GM15510 (cell line): ENCODE data around the gene LHFPL6.

ENCODE experiments used
- POLR2A ChIP-seq: IDR thresholded peaks from 3 replicates; pipeline ENCODE4 v1.6.1; 2011; ENCODE audit warnings: borderline replicate concordance; ENCODE audit not compliant: insufficient read length; ENCODE audit errors: extremely low read depth

The LHFPL6 gene

GRCh38 chr13:39455521-39456175 is 147.3 kb downstream of the LHFPL6 start:
- no peak for TF ChIP-seq POLR2A

DNA sequence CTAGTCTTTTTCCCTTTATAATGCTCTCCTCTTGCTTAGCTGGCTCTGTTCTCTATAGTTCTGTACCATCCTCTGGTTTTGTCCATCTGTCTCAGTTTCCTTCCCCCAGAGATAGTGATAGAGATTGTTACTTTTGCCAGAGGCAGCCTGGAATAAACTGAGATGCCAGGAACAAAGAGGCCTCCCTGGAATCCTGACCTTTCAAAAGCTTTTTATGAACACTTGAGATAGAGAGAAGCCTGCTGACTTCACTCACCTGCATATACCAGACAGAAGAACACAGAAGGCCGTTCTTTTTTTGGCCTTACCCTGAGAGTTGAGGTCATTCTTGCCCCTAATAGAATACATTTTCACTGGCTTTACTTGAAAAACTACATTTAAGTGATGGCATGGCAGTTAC is 150.2 kb downstream of the LHFPL6 start:
- no peak for TF ChIP-seq POLR2A

DNA sequence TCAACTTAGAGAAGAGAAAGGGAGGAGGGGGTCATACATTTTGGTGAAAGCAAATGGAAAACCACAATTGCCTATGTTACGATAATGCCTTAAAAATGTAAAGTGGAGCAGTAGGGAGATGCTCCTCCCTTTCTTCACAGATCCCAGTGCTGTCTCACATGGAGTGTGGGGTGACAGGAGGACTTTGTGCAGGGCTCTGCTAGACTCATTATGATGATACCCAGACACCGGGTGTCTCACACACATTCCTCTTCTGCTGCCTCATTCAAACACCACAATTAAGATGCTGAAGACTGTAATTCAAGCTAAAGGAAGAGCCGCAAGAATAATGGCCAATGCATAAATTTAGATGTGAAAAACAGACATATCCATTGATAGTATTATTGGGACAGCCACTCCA is 150.6 kb downstream of the LHFPL6 start:
- TF ChIP-seq POLR2A = no peak

- TF ChIP-seq POLR2A = no peak
These were observed 151.1 kb downstream of the LHFPL6 start for GRCh38 chr13:39451860-39452301.

GRCh38 chr13:39451301-39451700 is 151.7 kb downstream of the LHFPL6 start:
- TF ChIP-seq POLR2A = no peak

DNA sequence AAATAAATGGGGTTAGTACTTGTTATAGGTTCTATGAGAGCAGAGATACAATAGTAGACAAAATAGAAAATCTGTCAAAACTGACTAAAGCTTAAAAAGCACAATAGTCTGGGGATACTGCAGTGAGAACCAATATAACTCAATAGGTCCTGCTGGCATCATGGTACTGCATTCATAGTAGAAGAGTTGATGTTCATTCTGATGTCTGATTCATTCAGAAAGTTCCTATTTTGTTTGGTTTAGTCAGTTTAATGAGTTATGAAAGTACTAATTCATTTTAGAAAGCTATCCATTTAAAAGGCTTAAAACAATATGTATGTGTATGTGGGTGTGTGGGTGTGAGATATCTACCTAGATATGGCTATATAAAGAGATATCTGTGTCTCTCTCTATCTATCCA is 152.8 kb downstream of the LHFPL6 start:
- TF ChIP-seq POLR2A = no peak

DNA sequence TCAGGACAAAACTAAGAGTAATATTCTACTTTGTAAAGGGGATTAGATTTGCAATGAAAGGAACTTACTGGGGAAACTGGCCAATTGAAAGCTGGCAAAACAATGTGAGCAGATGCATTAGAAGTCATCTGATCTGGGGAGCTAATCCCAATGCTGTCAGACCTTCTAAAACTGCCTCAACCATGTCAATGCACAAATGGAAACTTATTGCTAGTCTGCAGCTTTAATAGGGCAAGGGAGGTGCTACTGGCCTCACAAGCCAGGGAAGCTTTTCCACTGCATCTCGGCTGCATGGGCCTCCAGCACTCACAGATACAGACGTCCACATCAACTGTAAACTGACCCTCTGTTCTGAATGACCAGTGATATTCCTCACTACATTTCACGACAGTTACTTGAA is 154.2 kb downstream of the LHFPL6 start:
- no peak for TF ChIP-seq POLR2A

DNA sequence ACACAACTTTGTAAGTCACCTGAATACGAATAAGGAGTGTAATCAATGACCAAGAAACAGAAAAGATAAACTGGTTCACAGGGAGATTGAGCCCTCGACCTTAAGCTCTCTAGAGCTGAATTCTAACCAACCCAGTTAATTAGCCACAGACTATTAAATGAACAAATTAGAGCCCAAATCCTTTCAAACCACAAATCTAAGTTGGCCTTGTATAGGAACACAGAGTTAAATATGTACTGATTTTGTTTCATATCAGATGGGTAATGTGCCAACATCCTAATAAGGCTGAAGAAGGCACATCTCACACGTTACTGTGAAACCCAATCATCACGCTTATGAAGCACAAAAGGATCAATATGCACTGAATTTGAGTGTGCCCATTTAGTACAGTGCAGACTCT is 156.1 kb downstream of the LHFPL6 start:
- TF ChIP-seq POLR2A = no peak

- TF ChIP-seq POLR2A = no peak
These were observed 158.1 kb downstream of the LHFPL6 start for GRCh38 chr13:39444866-39445265.

DNA sequence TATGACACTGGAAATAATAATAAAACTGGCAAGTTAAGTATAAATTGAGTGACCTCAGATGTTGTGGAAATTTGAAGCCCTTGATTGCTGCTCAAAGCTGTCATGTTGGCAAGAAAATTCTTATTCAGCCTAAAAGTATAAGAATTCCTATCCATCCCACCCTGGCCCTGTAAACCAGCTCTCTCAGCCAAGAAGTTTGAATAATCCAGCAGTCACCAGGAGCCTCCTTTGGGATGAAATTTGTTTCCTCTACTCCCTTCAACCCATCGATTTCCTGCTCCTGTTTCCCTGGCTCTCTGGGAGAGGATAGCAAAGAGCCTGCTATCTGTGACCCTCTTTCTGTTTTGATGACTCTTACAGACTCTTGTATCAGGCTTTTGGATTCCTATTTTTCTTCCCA is 169.3 kb downstream of the LHFPL6 start:
- TF ChIP-seq POLR2A = no peak

DNA sequence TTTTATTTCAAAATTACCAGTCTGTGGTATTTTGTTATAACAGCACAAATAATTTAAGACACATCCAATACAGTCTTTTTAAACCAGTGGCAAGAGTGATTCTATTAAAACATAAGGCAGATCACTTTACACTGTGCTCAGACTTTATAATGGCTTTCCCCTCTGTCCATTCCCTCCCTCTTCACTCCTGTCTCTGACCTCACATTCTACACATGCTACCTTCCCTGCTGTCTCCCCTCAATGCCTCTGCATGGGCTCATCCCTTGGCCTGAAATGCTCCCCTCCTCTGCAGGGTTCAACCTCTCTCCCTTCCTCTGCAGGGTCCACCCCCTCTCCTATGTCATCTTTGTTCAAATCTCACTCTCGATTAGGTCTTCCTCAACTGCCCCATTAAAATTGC is 170.8 kb downstream of the LHFPL6 start:
- no peak for TF ChIP-seq POLR2A

GRCh38 chr13:39422845-39423565 is 180.0 kb downstream of the LHFPL6 start:
- no peak for TF ChIP-seq POLR2A

DNA sequence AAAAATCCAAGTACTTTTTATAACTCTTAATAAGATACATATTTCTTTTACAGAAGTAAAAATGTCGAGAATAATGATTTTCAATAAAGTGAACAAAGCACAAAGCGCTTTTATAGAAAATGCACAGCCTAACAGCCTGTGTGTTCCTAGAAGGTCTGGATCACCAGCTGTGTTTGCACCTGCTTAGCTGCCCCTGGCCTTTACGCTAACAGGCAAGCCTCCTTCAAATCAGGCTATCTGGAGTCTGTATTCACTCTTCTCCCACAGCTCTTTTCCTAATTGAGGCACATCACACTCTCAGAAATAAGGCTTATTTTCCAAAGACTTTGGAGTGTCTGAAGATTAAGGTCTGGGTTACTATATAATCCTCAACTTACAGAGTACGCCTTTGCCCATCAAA is 183.1 kb downstream of the LHFPL6 start:
- TF ChIP-seq POLR2A = no peak

GRCh38 chr13:39419068-39419467 is 183.9 kb downstream of the LHFPL6 start:
- no peak for TF ChIP-seq POLR2A

GRCh38 chr13:39418424-39418823 is 184.6 kb downstream of the LHFPL6 start:
- TF ChIP-seq POLR2A = no peak

DNA sequence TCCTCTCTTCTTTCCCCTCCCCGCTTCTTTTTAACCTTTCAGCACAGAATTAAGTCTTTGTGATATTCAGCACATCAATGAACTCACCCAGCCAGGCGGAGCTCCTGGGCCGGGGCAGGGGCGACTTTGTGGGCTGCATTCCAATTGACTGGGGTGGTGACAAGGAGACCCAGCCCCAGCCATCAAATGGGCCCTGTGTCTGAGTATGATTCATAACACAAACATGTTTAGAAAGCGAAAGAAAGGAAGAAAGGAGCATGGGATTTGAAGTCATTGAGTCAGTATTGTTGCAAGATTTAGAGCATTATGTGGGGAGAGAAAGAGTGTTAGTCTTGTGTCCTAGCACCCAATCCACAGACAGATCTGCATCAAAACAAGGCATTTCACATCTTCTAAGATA is 185.3 kb downstream of the LHFPL6 start:
- no peak for TF ChIP-seq POLR2A
